ENCODE measurements around the gene DGKI. TPM values are rescaled to one million over a fixed set of nuclear protein-coding genes. Genes with fewer than 3 reads are reported as not detected.
A peak's percentile ranks its signal among the peaks of the same experiment; 100 is the strongest.

Gene DGKI
- total RNA-seq, 1 donor from 2014 or later, result 3.3 TPM

- DNase-seq (ENCODE audit: low spot score), result no peak
Observed at GRCh38 chr7:137593115-137593711, 253.6 kb downstream of the DGKI start.

DNA sequence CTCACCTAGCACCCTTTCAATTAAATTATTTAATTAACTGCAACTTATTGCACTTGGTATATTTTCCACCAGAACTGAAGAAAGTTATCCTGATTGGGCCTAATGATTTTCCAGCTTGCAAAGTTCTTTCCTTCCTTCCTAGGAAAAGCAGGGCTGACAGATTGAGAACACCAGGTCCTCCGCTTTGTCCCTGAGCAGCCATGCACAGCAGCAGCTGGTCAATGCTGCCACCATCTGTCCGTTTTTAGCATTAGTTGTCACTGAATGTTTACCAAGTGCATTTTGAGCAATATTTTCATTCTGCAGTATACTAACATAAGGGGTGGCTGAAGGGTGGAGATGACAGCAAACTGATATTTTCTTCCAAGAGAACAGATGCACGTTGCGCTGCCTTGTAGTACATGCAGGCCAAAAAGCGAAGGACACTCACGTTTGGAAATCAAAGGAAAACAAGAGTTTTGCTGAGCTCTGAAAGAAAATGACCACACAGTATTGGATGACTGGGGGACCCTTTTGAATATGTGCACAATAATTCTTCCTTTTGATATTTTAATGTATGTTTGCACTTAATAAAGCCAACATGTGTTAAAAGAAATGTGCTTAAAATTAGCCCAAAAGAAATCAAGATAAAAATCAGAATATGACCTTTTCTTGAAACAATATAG lies 254.4 kb downstream of the DGKI start:
- DNase-seq (ENCODE audit: low spot score), result peak; percentile 46

GRCh38 chr7:137591421-137591837 lies 255.3 kb downstream of the DGKI start:
- DNase-seq (ENCODE audit: low spot score), result no peak

DNA sequence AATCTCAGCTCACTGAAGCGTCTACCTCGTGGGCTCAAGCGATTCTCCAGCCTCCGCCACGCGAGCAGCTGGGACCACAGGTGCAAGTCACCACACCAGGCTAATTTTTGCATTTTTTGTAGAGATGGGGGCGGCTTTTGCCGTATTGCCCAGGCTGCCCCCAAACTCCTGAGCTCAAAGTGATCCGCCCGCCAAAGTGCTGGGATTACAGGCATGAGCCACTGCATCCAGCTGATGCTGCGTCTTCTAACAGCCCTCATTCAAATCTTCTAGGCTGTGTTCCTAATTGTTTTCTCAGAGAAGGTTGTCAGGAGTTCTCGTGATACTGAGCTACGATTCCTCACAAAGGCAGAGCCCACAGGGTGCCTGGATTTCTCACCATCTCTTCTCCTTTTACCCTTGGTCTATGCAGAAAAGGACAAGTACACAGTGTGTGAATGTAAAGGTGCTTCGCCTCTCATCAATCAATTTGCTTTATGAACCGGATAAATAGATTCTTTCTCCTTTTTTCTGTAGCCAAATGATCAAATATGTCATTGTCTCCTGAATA lies 255.9 kb downstream of the DGKI start:
- no peak for DNase-seq (ENCODE audit: low spot score)

DNA sequence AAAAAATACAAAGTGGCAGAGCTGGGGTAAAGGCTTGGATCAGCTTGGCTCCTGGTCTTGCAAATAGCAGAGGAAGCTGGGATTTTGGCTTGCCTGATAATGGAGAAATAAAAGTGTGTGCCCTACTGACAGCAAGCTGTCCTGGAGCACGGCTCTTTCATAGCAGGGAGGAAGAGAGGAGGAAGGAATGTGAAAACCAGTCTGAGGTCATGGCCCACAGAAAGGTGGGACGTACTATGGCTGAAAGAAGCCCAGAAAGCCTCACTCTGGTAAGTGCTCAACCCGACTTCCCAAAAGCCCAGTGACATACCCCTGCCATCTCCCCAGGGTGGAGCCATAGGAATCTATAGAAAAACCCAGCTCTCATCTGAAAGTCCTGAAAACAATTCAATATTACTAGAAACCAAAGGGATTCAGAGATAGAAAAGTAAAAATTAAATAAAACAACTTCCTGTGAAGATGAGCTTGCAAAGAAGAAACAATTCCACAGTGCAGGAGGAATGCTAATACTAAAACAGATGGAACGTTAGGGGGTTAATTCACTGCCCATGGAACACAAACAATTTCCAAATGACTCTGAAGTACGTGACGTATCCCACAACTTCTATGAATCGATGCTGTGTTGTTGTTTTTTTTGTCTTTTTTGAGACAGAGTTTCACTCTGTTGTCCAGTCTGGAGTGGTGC lies 256.6 kb downstream of the DGKI start:
- no peak for DNase-seq (ENCODE audit: low spot score)

- no peak for DNase-seq (ENCODE audit: low spot score)
Observed at GRCh38 chr7:137587326-137587725, 259.4 kb downstream of the DGKI start.

- no peak for DNase-seq (ENCODE audit: low spot score)
Observed at GRCh38 chr7:137585591-137585990, 261.2 kb downstream of the DGKI start.

- no peak for DNase-seq (ENCODE audit: low spot score)
Observed at GRCh38 chr7:137583172-137583571, 263.6 kb downstream of the DGKI start.

DNA sequence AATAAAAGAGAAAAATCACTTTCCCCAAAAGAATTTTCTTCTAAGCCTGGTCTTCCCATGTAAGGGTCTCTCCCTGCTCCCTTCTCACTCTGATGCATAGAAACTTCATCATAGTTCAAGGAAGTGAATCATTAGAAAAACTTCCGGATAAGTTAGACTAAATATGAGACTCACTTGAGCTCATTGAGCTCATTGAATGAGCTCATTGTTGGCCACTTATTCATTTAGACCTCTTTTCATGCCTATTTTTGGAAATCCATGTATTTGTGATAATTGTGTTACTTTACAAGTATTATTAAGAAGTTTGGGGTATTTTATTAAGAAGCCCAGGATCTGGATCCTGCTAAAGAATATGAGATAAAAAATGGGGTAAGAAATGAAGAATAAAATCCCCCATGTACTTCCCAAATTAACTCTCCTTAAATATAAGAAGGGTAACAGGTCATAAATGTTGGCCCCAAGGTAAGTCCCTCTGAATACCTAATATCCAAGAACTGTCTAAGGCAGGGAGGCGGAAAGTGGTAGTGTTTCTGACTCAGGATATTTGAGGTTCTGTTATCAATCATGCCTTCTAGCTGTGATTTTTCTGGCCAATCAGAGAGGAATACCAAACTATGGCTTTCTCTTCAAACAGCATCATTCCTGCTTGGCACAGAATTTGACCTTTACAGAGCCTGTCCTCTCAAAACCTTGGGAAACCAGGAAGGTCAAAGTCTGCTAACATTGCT lies 266.7 kb downstream of the DGKI start:
- DNase-seq (ENCODE audit: low spot score), result no peak

- DNase-seq (ENCODE audit: low spot score), result no peak
Observed at GRCh38 chr7:137578541-137578940, 268.2 kb downstream of the DGKI start.

- no peak for DNase-seq (ENCODE audit: low spot score)
Observed at GRCh38 chr7:137577184-137577583, 269.6 kb downstream of the DGKI start.

- DNase-seq (ENCODE audit: low spot score), result no peak
Observed at GRCh38 chr7:137576481-137576880, 270.3 kb downstream of the DGKI start.

- DNase-seq (ENCODE audit: low spot score), result no peak
Observed at GRCh38 chr7:137574812-137575211, 272.0 kb downstream of the DGKI start.

GRCh38 chr7:137572056-137572784 lies 274.6 kb downstream of the DGKI start:
- no peak for DNase-seq (ENCODE audit: low spot score)

DNA sequence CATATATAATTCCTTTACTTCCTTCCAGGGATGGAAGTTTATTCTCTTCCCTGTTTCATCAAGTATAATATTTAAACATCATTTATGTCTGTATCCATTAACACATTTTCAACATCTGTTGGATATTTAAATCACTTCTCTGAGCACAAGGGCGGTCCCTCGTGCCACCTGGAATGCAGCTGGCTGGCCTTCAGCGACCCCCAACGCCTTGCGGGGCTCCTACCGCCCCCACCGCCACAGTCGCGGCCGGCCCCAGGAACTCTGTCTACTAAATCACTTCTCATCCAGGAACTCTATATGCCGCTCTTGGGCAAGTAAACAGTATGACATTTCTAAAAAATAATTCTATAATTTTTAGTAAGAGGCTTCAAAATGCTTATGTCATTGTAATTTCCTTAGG lies 282.1 kb downstream of the DGKI start:
- no peak for DNase-seq (ENCODE audit: low spot score)

- DNase-seq (ENCODE audit: low spot score), result no peak
Observed at GRCh38 chr7:137563981-137564380, 282.8 kb downstream of the DGKI start.

- DNase-seq (ENCODE audit: low spot score), result no peak
Observed at GRCh38 chr7:137547485-137547884, 299.3 kb downstream of the DGKI start.

DNA sequence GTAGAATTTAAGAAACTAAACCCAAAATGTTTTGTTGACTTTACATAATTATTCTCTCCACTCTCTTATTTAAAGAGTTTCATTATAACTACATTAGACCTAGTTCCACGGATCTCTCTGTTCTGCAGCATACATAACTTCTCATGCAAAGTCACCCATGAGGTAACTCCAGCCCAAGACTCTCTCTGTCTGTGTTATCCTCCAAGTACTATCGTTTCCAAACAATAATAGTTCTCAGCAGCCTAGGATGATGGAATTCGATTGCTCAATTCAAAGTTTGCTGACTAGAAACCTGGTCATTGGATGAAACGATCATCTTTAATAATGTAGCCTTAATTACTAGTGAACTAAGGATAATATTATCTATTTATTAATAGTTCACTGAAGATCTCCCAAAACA lies 300.1 kb downstream of the DGKI start:
- no peak for DNase-seq (ENCODE audit: low spot score)

DNA sequence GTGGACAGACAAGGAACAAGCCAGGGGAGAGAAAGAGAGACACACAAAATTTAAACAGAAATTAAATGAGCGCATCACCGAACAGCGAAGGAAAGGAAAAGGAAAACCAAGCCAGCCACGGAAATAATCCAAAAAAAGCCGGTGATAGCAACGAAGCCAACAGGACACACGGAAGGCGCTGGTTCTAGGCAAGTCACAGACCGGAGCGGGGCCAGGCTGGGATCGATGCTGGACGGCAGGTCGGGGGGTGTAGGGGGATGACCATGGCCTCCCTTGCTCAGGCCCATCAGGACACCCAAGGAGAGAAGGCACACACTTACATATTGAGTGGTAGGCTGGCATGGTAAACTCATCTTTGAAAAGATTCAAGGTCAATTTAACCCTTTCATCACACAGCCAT lies 300.8 kb downstream of the DGKI start:
- DNase-seq (ENCODE audit: low spot score), result no peak

DNA sequence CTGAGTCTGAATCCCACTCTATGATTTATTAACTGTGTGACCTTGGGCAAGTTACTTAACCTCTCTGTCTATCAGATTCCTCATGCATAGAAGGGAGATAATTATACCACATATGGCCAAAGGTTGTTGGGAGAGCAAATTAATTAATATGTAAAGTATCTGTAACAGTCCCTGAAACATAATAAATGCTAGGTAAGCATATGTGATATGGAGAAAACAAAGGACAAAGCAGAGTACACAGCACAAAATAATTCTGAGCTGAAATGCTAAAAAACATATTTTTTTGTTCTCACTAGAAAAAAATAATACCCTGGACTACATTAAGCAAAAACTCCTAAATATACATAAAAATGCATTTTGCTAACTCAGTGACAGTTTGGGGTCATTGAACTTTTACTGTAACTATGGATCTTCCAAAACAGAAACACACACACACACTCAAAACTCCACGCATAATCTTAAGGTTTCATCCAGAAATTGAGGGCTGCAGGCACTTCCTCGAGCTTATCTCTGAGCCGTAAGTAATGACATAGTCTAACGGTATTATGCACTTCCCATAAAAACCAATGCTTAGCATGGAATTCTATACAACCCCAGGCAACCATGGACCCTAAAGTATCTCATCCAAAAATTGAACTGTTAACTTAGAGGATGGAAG lies 301.6 kb downstream of the DGKI start:
- DNase-seq (ENCODE audit: low spot score), result no peak

DNA sequence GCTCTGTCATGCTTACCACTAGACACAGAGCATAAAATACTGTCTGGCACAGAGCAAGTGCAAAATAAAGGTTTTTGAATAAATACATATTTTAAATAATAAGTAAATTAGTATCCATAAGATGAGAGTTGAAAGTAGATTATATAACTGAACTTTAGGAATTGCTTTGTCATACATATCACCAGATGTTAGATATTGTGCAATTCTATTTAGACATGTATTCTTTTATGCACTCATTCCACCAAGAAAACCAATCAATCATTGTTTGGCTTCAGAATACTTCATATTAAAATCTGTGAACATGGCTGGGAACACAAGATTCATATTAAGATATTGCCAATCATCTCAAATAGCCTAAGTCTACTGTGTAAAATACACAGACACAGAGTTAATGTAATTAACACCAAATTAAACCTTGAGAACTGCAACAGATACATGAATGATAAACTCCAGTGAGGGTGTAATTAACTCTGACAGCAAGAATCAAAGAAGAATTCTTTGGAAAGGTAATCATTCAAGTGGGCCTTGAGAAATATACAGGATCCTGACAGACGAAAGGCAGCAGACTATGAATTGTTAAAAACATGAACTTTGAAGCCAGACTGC lies 302.2 kb downstream of the DGKI start:
- no peak for DNase-seq (ENCODE audit: low spot score)
